ENCODE data around the gene HS2ST1. TPM values are rescaled to one million over a fixed set of nuclear protein-coding genes. Genes with fewer than 3 reads are reported as not detected.

HS2ST1 gene
- polyA plus RNA-seq, 4 donors: 4.1 to 37.8 (median 7.5) TPM

DNA sequence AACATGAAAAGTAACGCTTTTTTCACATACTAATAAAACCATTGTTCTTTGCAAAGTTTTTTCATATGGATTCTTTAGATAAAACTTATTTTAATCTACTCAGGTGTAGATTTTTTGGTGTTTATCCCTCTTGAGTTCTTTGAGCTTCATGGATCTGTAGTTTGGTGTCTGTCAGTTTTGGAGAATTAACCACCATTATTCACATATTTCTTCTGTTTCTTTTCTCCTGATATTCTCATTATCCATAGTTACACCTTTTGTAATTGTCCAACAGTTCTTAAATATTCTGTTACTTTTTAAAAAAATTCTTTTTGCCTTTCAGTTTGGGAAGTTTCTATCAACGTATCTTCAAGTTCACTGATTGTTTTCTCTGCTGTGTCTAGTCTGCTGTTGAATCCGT, 18.6 kb downstream of the HS2ST1 start:
- no peak overlapping the region for H3K4me3 ChIP-seq (ENCODE audit: low read depth in 1 of 3, low read length in 3 of 3)
- WGBS, 3 donors: 92 to 99% (median 94%) methylated on average over 3 of the region's 3 CpGs

DNA sequence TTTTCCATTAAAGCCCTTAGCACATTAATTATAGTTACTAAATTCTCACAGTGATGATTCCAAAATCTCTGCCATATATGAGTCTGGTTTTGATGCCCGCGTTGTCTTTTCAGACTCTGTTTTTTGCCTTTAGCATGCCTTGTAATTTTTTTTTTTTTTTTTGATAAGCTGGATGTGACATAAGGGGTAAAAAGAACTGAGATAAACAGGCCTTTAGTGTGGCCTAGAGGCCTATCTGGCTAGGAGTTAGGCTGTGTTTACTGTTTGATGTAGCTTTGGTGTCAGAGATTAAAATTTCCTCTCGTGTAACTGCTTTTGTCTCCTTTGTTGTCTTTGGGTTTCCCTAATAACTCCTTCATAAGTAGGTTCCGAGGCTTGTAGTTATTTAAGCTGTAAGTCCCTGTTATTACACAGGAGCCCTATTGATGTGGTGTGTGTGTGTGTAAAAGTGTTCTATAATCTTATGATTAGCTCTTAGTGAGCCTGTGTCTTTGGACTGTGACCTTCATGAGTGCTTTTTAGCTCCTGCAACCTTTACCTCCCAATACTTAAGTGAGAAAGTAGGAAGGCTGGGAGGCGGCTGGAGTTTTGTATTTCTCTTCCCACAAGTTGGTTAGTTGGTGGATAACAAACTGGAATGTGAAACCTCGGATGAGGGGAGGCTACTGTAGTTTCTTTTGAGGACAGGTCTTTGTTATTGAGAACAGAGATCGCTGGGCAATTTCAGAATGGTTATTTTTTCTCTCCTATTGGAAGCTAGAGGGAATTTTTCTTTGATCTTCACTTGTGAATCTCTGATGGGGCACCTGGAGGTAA, 19.3 kb downstream of the HS2ST1 start:
- Histone ChIP-seq H3K27ac (ENCODE audit: low read depth in 1 of 3, low read length in 2 of 3) (peak overlapping the region in 2 of 3 donors; percentile 45 to 60), H3K36me3 (ENCODE audit: control insufficient read depth in 3 of 3, insufficient read depth in 2 of 3, low read depth in 1 of 3, low read length in 3 of 3) (no peaks in the 10 kb centered on the region), H3K9me3 (ENCODE audit: control insufficient read depth in 2 of 2, insufficient read depth in 1 of 2, low read depth in 1 of 2, low read length in 1 of 2) (no peaks in the 10 kb centered on the region), H3K4me1 (ENCODE audit: control insufficient read depth in 3 of 3, insufficient read depth in 2 of 3, low read depth in 1 of 3, low read length in 2 of 3) (peaks cover 0 to 10% (median 1%) of the 10 kb centered on the region in 3 donors), H3K27me3 (ENCODE audit: control insufficient read depth in 3 of 3, insufficient read depth in 3 of 3, low read length in 3 of 3) (no peaks in the 10 kb centered on the region), H3K4me3 (ENCODE audit: low read depth in 1 of 3, low read length in 3 of 3) (peak overlapping the region in 1 of 3 donors; percentile 21)
- FAIRE-seq (no peak), DNase-seq (peak; percentile 66 to 69)
- WGBS, 3 donors: 30 to 61% (median 53%) methylated on average over 7 of the region's 7 CpGs

More for the DNA sequence above, 18.6 kb downstream of the HS2ST1 start:
- Histone ChIP-seq H3K27ac (ENCODE audit: low read depth in 1 of 3, low read length in 2 of 3) (peak overlapping the region in 1 of 3 donors; percentile 60), H3K4me1 (ENCODE audit: control insufficient read depth in 3 of 3, insufficient read depth in 2 of 3, low read depth in 1 of 3, low read length in 2 of 3) (peaks cover 0 to 12% (median 1%) of the 10 kb centered on the region in 3 donors), H3K27me3 (ENCODE audit: control insufficient read depth in 3 of 3, insufficient read depth in 3 of 3, low read length in 3 of 3) (no peaks in the 10 kb centered on the region), H3K36me3 (ENCODE audit: control insufficient read depth in 3 of 3, insufficient read depth in 2 of 3, low read depth in 1 of 3, low read length in 3 of 3) (no peaks in the 10 kb centered on the region), H3K9me3 (ENCODE audit: control insufficient read depth in 2 of 2, insufficient read depth in 1 of 2, low read depth in 1 of 2, low read length in 1 of 2) (no peaks in the 10 kb centered on the region)
- DNase-seq: no peak
- no peak for FAIRE-seq

DNA sequence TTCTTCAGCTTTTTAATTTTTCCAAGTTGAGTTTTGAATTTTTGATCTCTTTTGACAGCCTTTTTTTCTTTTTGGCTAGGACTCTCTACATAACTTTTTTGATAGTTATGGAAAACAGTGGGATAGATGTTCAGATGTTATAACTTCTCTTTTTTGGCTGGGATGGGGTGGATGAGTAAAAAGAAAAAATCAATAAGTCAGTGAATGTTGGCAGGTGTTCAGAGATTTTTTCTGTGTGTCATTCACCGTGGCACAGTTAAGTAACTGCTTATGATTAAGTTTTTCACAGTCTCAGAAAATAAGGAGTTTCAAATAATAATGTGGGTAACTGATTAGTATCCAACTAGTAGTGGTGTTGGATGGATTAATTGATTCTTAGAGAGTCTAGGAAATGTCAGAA, 24.0 kb downstream of the HS2ST1 start:
- no peak overlapping the region for H3K27ac ChIP-seq (ENCODE audit: low read depth in 1 of 3, low read length in 2 of 3)
- no peak for DNase-seq
- no peaks in the 10 kb centered on the region for H3K9me3 ChIP-seq (ENCODE audit: control insufficient read depth in 2 of 2, insufficient read depth in 1 of 2, low read depth in 1 of 2, low read length in 1 of 2)
- H3K4me3 ChIP-seq (ENCODE audit: low read depth in 1 of 3, low read length in 3 of 3): no peak overlapping the region
- H3K4me1 ChIP-seq (ENCODE audit: control insufficient read depth in 3 of 3, insufficient read depth in 2 of 3, low read depth in 1 of 3, low read length in 2 of 3): peaks cover 0 to 7% (median 1%) of the 10 kb centered on the region in 3 donors
- H3K27me3 ChIP-seq (ENCODE audit: control insufficient read depth in 3 of 3, insufficient read depth in 3 of 3, low read length in 3 of 3): no peaks in the 10 kb centered on the region
- H3K36me3 ChIP-seq (ENCODE audit: control insufficient read depth in 3 of 3, insufficient read depth in 2 of 3, low read depth in 1 of 3, low read length in 3 of 3): no peaks in the 10 kb centered on the region
- no peak for FAIRE-seq
- WGBS, 3 donors: 15 to 42% (median 27%) methylated on average over 1 of the region's 1 CpG

- DNase-seq (no peak), FAIRE-seq (no peak)
- H3K36me3 ChIP-seq (ENCODE audit: control insufficient read depth in 3 of 3, insufficient read depth in 2 of 3, low read depth in 1 of 3, low read length in 3 of 3): no peaks in the 10 kb centered on the region
- 94% methylated on average over 2 of the region's 2 CpGs for WGBS, 3 donors
- H3K27me3 ChIP-seq (ENCODE audit: control insufficient read depth in 3 of 3, insufficient read depth in 3 of 3, low read length in 3 of 3): no peaks in the 10 kb centered on the region
- H3K27ac ChIP-seq (ENCODE audit: low read depth in 1 of 3, low read length in 2 of 3): no peak overlapping the region
- H3K4me3 ChIP-seq (ENCODE audit: low read depth in 1 of 3, low read length in 3 of 3): no peak overlapping the region
- H3K4me1 ChIP-seq (ENCODE audit: control insufficient read depth in 3 of 3, insufficient read depth in 2 of 3, low read depth in 1 of 3, low read length in 2 of 3): peaks cover 0 to 3% (median 1%) of the 10 kb centered on the region in 3 donors
- no peaks in the 10 kb centered on the region for H3K9me3 ChIP-seq (ENCODE audit: control insufficient read depth in 2 of 2, insufficient read depth in 1 of 2, low read depth in 1 of 2, low read length in 1 of 2)
These were observed 24.4 kb downstream of the HS2ST1 start for GRCh38 chr1:86938855-86939254.

DNA sequence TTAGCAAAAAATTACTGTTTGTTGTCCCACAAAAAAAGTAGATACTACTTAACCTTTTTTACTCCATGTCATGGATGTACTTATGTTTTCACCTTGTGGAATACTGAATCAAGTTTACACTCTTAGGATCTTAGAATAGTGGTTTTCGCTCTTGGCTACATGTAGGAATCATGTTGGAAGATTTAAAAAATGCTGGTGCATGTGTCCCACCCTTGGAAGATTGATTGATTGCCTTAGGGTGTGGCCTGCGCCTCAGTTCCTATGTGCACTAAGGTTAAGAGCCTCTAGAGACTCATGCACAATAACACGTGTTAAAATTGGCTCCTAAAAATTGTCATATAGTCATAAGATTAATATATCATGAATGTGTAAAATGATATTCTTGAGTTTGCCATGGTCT, 25.0 kb downstream of the HS2ST1 start:
- no peak for DNase-seq
- no peak for FAIRE-seq
- Histone ChIP-seq H3K36me3 (ENCODE audit: control insufficient read depth in 3 of 3, insufficient read depth in 2 of 3, low read depth in 1 of 3, low read length in 3 of 3) (no peaks in the 10 kb centered on the region), H3K4me1 (ENCODE audit: control insufficient read depth in 3 of 3, insufficient read depth in 2 of 3, low read depth in 1 of 3, low read length in 2 of 3) (no peaks in the 10 kb centered on the region), H3K27ac (ENCODE audit: low read depth in 1 of 3, low read length in 2 of 3) (no peak overlapping the region), H3K9me3 (ENCODE audit: control insufficient read depth in 2 of 2, insufficient read depth in 1 of 2, low read depth in 1 of 2, low read length in 1 of 2) (no peaks in the 10 kb centered on the region), H3K4me3 (ENCODE audit: low read depth in 1 of 3, low read length in 3 of 3) (no peak overlapping the region), H3K27me3 (ENCODE audit: control insufficient read depth in 3 of 3, insufficient read depth in 3 of 3, low read length in 3 of 3) (no peaks in the 10 kb centered on the region)
- WGBS, 3 donors: 87 to 92% (median 89%) methylated on average over 3 of the region's 3 CpGs

DNA sequence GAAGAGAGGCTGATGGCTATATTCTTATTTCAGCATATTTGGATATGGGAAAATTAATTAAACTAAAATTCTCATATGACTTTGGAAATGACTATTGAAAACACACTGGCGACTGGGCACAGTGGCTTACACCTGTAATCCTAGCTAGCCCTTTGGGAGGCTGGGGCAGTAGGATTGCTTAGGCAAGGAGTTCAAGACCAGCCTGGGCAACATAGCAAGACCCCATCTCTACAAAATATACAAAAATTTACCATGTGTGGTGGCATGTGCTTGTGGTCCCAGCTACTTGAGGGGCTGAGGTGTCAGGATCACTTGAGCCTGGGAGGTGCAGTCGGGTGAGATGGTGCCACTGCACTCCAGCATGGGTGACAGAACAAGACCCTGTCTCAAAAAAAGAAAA, 26.2 kb downstream of the HS2ST1 start:
- 92 to 98% (median 96%) methylated on average over 2 of the region's 2 CpGs for WGBS, 3 donors
- no peaks in the 10 kb centered on the region for H3K36me3 ChIP-seq (ENCODE audit: control insufficient read depth in 3 of 3, insufficient read depth in 2 of 3, low read depth in 1 of 3, low read length in 3 of 3)

DNA sequence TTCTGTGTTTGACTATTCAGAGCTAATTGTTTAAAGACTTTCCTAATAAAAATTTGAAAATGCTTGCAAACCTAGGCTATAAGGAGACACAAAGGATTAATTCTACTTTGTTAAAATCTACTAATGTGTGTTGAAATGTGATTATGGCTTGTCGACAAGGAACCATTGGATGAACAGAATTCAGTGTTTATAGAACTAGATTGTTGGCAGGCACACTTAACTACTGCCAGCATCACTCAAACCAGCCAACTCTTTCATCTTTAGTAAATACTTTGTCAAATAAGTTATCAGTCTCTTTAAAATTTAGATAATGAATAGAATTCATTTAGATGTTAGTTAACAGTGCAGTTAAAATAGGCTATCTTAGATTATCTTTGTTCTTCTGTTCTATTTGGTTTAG, 27.6 kb downstream of the HS2ST1 start:
- no peak for FAIRE-seq
- no peak overlapping the region for H3K4me3 ChIP-seq (ENCODE audit: low read depth in 1 of 3, low read length in 3 of 3)
- no peaks in the 10 kb centered on the region for H3K27me3 ChIP-seq (ENCODE audit: control insufficient read depth in 3 of 3, insufficient read depth in 3 of 3, low read length in 3 of 3)
- H3K36me3 ChIP-seq (ENCODE audit: control insufficient read depth in 3 of 3, insufficient read depth in 2 of 3, low read depth in 1 of 3, low read length in 3 of 3): no peaks in the 10 kb centered on the region
- no peaks in the 10 kb centered on the region for H3K4me1 ChIP-seq (ENCODE audit: control insufficient read depth in 3 of 3, insufficient read depth in 2 of 3, low read depth in 1 of 3, low read length in 2 of 3)
- no peak overlapping the region for H3K27ac ChIP-seq (ENCODE audit: low read depth in 1 of 3, low read length in 2 of 3)
- WGBS, 3 donors: 42 to 56% (median 53%) methylated on average over 1 of the region's 1 CpG
- DNase-seq: no peak
- H3K9me3 ChIP-seq (ENCODE audit: control insufficient read depth in 2 of 2, insufficient read depth in 1 of 2, low read depth in 1 of 2, low read length in 1 of 2): no peaks in the 10 kb centered on the region

More for the DNA sequence above, 26.2 kb downstream of the HS2ST1 start:
- no peak for DNase-seq
- Histone ChIP-seq H3K27ac (ENCODE audit: low read depth in 1 of 3, low read length in 2 of 3) (no peak overlapping the region), H3K9me3 (ENCODE audit: control insufficient read depth in 2 of 2, insufficient read depth in 1 of 2, low read depth in 1 of 2, low read length in 1 of 2) (no peaks in the 10 kb centered on the region), H3K27me3 (ENCODE audit: control insufficient read depth in 3 of 3, insufficient read depth in 3 of 3, low read length in 3 of 3) (no peaks in the 10 kb centered on the region), H3K4me3 (ENCODE audit: low read depth in 1 of 3, low read length in 3 of 3) (no peak overlapping the region), H3K4me1 (ENCODE audit: control insufficient read depth in 3 of 3, insufficient read depth in 2 of 3, low read depth in 1 of 3, low read length in 2 of 3) (no peaks in the 10 kb centered on the region)
- no peak for FAIRE-seq

DNA sequence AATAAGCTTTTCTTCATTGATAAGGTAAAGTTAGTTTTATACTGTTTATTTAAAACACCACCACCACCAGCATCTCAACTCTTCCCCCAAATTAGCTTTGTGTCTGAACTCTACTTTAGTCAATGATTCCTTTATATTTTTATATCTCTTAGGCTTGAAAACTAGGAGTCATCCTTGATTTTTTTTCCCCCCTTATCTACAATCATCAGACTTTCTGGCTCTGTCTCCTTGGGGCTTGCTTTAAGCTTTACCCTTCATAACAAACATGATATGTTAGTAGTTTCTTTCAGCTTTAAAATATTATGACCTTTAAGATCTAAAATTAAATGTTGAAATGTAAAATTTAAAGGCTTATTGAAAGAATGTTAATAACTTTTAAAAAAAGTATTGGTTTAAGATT, 28.3 kb downstream of the HS2ST1 start:
- no peak overlapping the region for H3K27ac ChIP-seq (ENCODE audit: low read depth in 1 of 3, low read length in 2 of 3)
- H3K4me3 ChIP-seq (ENCODE audit: low read depth in 1 of 3, low read length in 3 of 3): no peak overlapping the region
- H3K4me1 ChIP-seq (ENCODE audit: control insufficient read depth in 3 of 3, insufficient read depth in 2 of 3, low read depth in 1 of 3, low read length in 2 of 3): no peaks in the 10 kb centered on the region
- DNase-seq (no peak), FAIRE-seq (no peak)
- H3K9me3 ChIP-seq (ENCODE audit: control insufficient read depth in 2 of 2, insufficient read depth in 1 of 2, low read depth in 1 of 2, low read length in 1 of 2): no peaks in the 10 kb centered on the region
- no peaks in the 10 kb centered on the region for H3K36me3 ChIP-seq (ENCODE audit: control insufficient read depth in 3 of 3, insufficient read depth in 2 of 3, low read depth in 1 of 3, low read length in 3 of 3)
- H3K27me3 ChIP-seq (ENCODE audit: control insufficient read depth in 3 of 3, insufficient read depth in 3 of 3, low read length in 3 of 3): no peaks in the 10 kb centered on the region

- Histone ChIP-seq H3K27ac (ENCODE audit: low read depth in 1 of 3, low read length in 2 of 3) (no peak overlapping the region), H3K9me3 (ENCODE audit: control insufficient read depth in 2 of 2, insufficient read depth in 1 of 2, low read depth in 1 of 2, low read length in 1 of 2) (no peaks in the 10 kb centered on the region), H3K4me3 (ENCODE audit: low read depth in 1 of 3, low read length in 3 of 3) (no peak overlapping the region), H3K27me3 (ENCODE audit: control insufficient read depth in 3 of 3, insufficient read depth in 3 of 3, low read length in 3 of 3) (no peaks in the 10 kb centered on the region), H3K4me1 (ENCODE audit: control insufficient read depth in 3 of 3, insufficient read depth in 2 of 3, low read depth in 1 of 3, low read length in 2 of 3) (no peaks in the 10 kb centered on the region), H3K36me3 (ENCODE audit: control insufficient read depth in 3 of 3, insufficient read depth in 2 of 3, low read depth in 1 of 3, low read length in 3 of 3) (no peaks in the 10 kb centered on the region)
- DNase-seq (no peak), FAIRE-seq (no peak)
- WGBS, 3 donors: 84 to 97% (median 93%) methylated on average over 5 of the region's 5 CpGs
These were observed 33.8 kb downstream of the HS2ST1 start for GRCh38 chr1:86948212-86948611.
